Uterus (tissue), 4 donors: ENCODE measurements around the gene CUBN. TPM values are rescaled to one million over a fixed set of nuclear protein-coding genes. Genes with fewer than 3 reads are reported as not detected.

Source experiments
- DNase-seq, 2 donors: peaks; one replicate each; pipeline ENCODE4 v3.0.0-alpha.2; 2019 to 2020
- H3K27ac ChIP-seq, 2 donors: fragments of 200-600 bp; sonication (generic); 1 replicate in 1 of 2; 2 replicates in 1 of 2; pipeline ENCODE4 v1.5.1; 2016 to 2018
- H3K27me3 ChIP-seq, 2 donors: fragments of 200-600 bp; sonication (generic); one replicate each; pipeline ENCODE4 v1.5.1; 2018 to 2019; ENCODE audit warnings: control low read depth in 1 of 2
- H3K36me3 ChIP-seq, 2 donors: fragments of 200-600 bp; sonication (generic); one replicate each; pipeline ENCODE4 v1.5.1; 2019; ENCODE audit warnings: control low read depth in 1 of 2
- H3K4me1 ChIP-seq, 2 donors: fragments of 200-600 bp; sonication (generic); one replicate each; pipeline ENCODE4 v1.5.1; 2018 to 2019; ENCODE audit warnings: control low read depth in 1 of 2
- H3K4me3 ChIP-seq, 2 donors: fragments of 200-600 bp; sonication (generic); 1 replicate in 1 of 2; 2 replicates in 1 of 2; pipeline ENCODE4 v1.5.1; 2018 to 2019; ENCODE audit warnings: mild to moderate bottlenecking in 1 of 2
- H3K9me3 ChIP-seq, 2 donors: fragments of 200-600 bp; sonication (generic); one replicate each; pipeline ENCODE4 v1.5.1; 2019; ENCODE audit warnings: control low read depth in 1 of 2
- POLR2A ChIP-seq, 2 donors: fragments of 450-650 bp; IDR thresholded peaks; one replicate each; pipeline ENCODE4 v1.6.1; 2016; ENCODE audit warnings: antibody characterized with exemption in 2 of 2, mild to moderate bottlenecking in 1 of 2, moderate library complexity in 1 of 2
- intact Hi-C: fragments of 100-400 bp; cut with DNase I; formaldehyde crosslinking; loops from one replicate; pipeline ENCODE4 v1.15.1; 2023; ENCODE audit warnings: low total_unique reads
- total RNA-seq, 4 donors: library from RNA; depleted of rRNA in 3 of 4; stranded (reverse); fragments of >200 nt in 3 of 4; gene quantifications; one replicate each; pipeline versions ENCODE4 v1.1.0 to v1.2.4, GENCODE V29; 2014 to 2023
- TF ChIP-seq, protein P1 (sequence below), 4 experiments: fragments of 200-600 bp in 2 of 4; fragments of 450-650 bp in 2 of 4; sonication (generic) in 2 of 4; IDR thresholded peaks; one replicate each; pipeline ENCODE4 v1.5.1; 2016 to 2019; ENCODE audit warnings: antibody characterized with exemption in 4 of 4, mild to moderate bottlenecking in 2 of 4, moderate library complexity in 1 of 4
- donor health status: DM: yes; HTN: yes; CAD: no.

The CUBN gene
- total RNA-seq, 4 donors from 2014 or later = 3.5 to 9.5 (median 5.1) TPM

DNA sequence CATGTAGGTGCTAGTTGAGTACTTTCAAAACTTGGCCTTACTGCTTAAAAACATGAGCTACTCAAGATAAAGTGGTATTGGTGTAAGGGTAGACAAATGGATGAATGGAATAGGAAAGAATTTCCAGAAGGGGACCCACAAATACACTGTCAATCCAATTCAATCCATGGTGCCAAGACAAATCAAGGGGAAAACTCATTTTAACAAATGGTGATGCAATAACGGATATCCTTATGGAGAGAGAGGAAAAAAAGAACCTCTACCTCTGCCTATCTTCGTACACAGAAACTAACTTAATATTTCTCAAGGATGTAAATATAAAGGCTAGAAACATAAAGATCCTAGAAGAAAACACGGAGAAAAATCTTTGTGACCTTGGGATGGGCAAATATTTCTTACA, 188.5 kb downstream of the CUBN start:
- TF ChIP-seq, protein P1, sequence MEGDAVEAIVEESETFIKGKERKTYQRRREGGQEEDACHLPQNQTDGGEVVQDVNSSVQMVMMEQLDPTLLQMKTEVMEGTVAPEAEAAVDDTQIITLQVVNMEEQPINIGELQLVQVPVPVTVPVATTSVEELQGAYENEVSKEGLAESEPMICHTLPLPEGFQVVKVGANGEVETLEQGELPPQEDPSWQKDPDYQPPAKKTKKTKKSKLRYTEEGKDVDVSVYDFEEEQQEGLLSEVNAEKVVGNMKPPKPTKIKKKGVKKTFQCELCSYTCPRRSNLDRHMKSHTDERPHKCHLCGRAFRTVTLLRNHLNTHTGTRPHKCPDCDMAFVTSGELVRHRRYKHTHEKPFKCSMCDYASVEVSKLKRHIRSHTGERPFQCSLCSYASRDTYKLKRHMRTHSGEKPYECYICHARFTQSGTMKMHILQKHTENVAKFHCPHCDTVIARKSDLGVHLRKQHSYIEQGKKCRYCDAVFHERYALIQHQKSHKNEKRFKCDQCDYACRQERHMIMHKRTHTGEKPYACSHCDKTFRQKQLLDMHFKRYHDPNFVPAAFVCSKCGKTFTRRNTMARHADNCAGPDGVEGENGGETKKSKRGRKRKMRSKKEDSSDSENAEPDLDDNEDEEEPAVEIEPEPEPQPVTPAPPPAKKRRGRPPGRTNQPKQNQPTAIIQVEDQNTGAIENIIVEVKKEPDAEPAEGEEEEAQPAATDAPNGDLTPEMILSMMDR (IDR thresholded peaks at IDR 0.05) = no peak
- Histone ChIP-seq H3K4me1 (peaks cover 3 to 4% of the 10 kb centered on the region in 2 donors), H3K4me3 (no peak overlapping the region), H3K36me3 (no peaks in the 10 kb centered on the region), H3K27me3 (no peaks in the 10 kb centered on the region), H3K9me3 (no peaks in the 10 kb centered on the region), H3K27ac (no peak overlapping the region)
- intact Hi-C loops = no loop called here
- no peak for DNase-seq

DNA sequence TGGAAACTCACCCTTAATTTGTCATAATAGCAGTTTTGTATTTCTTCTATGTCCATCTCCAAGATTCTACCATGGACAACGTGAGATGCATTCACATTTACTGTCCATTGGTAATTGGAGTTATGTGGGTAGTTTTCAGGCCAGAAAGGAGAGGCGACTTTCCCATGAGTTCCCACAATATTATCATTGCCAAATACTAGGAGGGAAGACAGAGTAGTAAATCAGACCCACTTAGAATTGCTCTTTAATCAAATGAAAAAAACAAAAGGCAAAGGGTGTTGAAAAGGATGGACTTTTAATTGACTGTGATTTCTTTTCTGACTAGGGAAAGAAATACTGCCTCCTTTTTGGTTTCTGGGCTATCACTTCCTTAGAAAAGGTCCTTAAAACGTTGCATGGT, 190.7 kb downstream of the CUBN start:
- H3K27me3 ChIP-seq = no peaks in the 10 kb centered on the region
- peaks cover 0 to under 1% of the 10 kb centered on the region in 2 donors for H3K4me1 ChIP-seq
- no peaks in the 10 kb centered on the region for H3K9me3 ChIP-seq
- TF ChIP-seq POLR2A (IDR thresholded peaks at IDR 0.05) = no peak
- TF ChIP-seq, protein P1 (IDR thresholded peaks at IDR 0.05) = no peak
- H3K4me3 ChIP-seq = no peak overlapping the region
- DNase-seq = no peak
- no peak overlapping the region for H3K27ac ChIP-seq
- no peaks in the 10 kb centered on the region for H3K36me3 ChIP-seq
- intact Hi-C loops = no loop called here

GRCh38 chr10:16934461-16934860, 195.2 kb downstream of the CUBN start:
- intact Hi-C loops = no loop called here
- TF ChIP-seq, protein P1 (IDR thresholded peaks at IDR 0.05) = no peak
- no peak for TF ChIP-seq POLR2A (IDR thresholded peaks at IDR 0.05)
- H3K4me3 ChIP-seq = no peak overlapping the region
- no peaks in the 10 kb centered on the region for H3K27me3 ChIP-seq
- no peaks in the 10 kb centered on the region for H3K9me3 ChIP-seq
- H3K4me1 ChIP-seq = no peaks in the 10 kb centered on the region
- DNase-seq = no peak
- H3K36me3 ChIP-seq = no peaks in the 10 kb centered on the region
- peak overlapping the region in 1 of 2 donors; percentile 19 for H3K27ac ChIP-seq

GRCh38 chr10:16933783-16934182, 195.8 kb downstream of the CUBN start:
- no peaks in the 10 kb centered on the region for H3K4me1 ChIP-seq
- H3K36me3 ChIP-seq = no peaks in the 10 kb centered on the region
- no peak overlapping the region for H3K4me3 ChIP-seq
- no peaks in the 10 kb centered on the region for H3K9me3 ChIP-seq
- DNase-seq = peak in 1 of 2 donors; percentile 34
- intact Hi-C loops = no loop called here
- no peaks in the 10 kb centered on the region for H3K27me3 ChIP-seq
- no peak for TF ChIP-seq POLR2A (IDR thresholded peaks at IDR 0.05)
- TF ChIP-seq, protein P1 (IDR thresholded peaks at IDR 0.05) = no peak
- H3K27ac ChIP-seq = peak overlapping the region; percentile 19 to 39

- Histone ChIP-seq H3K36me3 (no peaks in the 10 kb centered on the region), H3K4me1 (no peaks in the 10 kb centered on the region), H3K9me3 (no peaks in the 10 kb centered on the region), H3K4me3 (no peak overlapping the region), H3K27ac (no peak overlapping the region), H3K27me3 (no peaks in the 10 kb centered on the region)
- no peak for DNase-seq
- no peak for TF ChIP-seq POLR2A (IDR thresholded peaks at IDR 0.05)
- TF ChIP-seq, protein P1 (IDR thresholded peaks at IDR 0.05) = no peak
- intact Hi-C loops = no loop called here
Observed at GRCh38 chr10:16931930-16932329, 197.7 kb downstream of the CUBN start.
